Gastroesophageal sphincter (tissue), 4 donors: ENCODE results near the gene MASP2. TPM values are rescaled to one million over a fixed set of nuclear protein-coding genes. Genes with fewer than 3 reads are reported as not detected.

Experiments used
- ATAC-seq: fragments of 150-250 bp; one replicate; pipeline ENCODE4 v1.9.1; 2016; ENCODE audit warnings: mild to moderate bottlenecking, moderate library complexity
- H3K27ac ChIP-seq, 4 donors: fragments of 200-600 bp; sonication (generic) in 3 of 4; 1 replicate in 3 of 4; 2 replicates in 1 of 4; pipeline ENCODE4 v1.5.1; 2016 to 2019
- H3K27me3 ChIP-seq: fragments of 200-600 bp; sonication (generic); one replicate; pipeline ENCODE4 v1.5.1; 2019
- H3K36me3 ChIP-seq, 2 donors: fragments of 200-600 bp; sonication (generic); one replicate each; pipeline ENCODE4 v1.5.1; 2019; ENCODE audit warnings: control low read depth in 1 of 2
- H3K4me1 ChIP-seq, 3 donors: fragments of 200-600 bp; sonication (generic); 1 replicate in 2 of 3; 2 replicates in 1 of 3; pipeline ENCODE4 v1.5.1; 2016 to 2019; ENCODE audit warnings: control low read depth in 2 of 3
- H3K4me3 ChIP-seq, 2 donors: fragments of 200-600 bp; sonication (generic); one replicate each; pipeline ENCODE4 v1.5.1; 2019; ENCODE audit warnings: mild to moderate bottlenecking in 1 of 2, moderate library complexity in 1 of 2
- H3K9me3 ChIP-seq, 3 donors: fragments of 200-600 bp; sonication (generic); one replicate each; pipeline ENCODE4 v1.5.1; 2017 to 2019; ENCODE audit warnings: control low read depth in 2 of 3
- CTCF ChIP-seq, 4 experiments: fragments of 200-600 bp in 2 of 4; fragments of 450-650 bp in 2 of 4; sonication (generic) in 1 of 4; IDR thresholded peaks; one replicate each; pipeline ENCODE4 v1.5.1; 2017 to 2019; ENCODE audit warnings: antibody characterized with exemption in 4 of 4, mild to moderate bottlenecking in 2 of 4, moderate library complexity in 2 of 4
- EP300 ChIP-seq: sonication (generic); formaldehyde crosslinking; IDR thresholded peaks from one replicate; pipeline ENCODE4 v1.6.1; 2017; ENCODE audit warnings: antibody characterized with exemption, mild to moderate bottlenecking
- POLR2A ChIP-seq, 2 donors: fragments of 450-650 bp; IDR thresholded peaks; one replicate each; pipeline ENCODE4 v1.6.1; 2017; ENCODE audit warnings: antibody characterized with exemption in 2 of 2, mild to moderate bottlenecking in 2 of 2, moderate library complexity in 1 of 2
- POLR2AphosphoS5 ChIP-seq: sonication (generic); formaldehyde crosslinking; IDR thresholded peaks from one replicate; pipeline ENCODE4 v1.6.1; 2017; ENCODE audit warnings: antibody characterized with exemption
- WGBS, 2 donors: methylation state at CpG; one replicate each; pipeline ENCODE4 v1.1.5; 2018; ENCODE audit warnings: low coverage in 1 of 2; 5-methylcytosine and 5-hydroxymethylcytosine counted together
- total RNA-seq, 4 donors: library from RNA; depleted of rRNA; stranded (reverse); fragments of >200 nt; gene quantifications; one replicate each; pipeline ENCODE4 v1.1.0, GENCODE V29; 2016

Gene MASP2
- total RNA-seq, 4 donors from 2014 or later: 0.13 TPM; not detected in 3

GRCh38 chr1:11071463-11072215 is 24.6 kb upstream of the MASP2 start:
- H3K27ac ChIP-seq: no peak overlapping the region
- no peaks in the 10 kb centered on the region for H3K27me3 ChIP-seq
- 69 to 84% methylated on average over 12 to 13 of the region's 15 CpGs for WGBS, 2 donors
- peaks cover 0 to 100% of the 10 kb centered on the region in 2 donors for H3K36me3 ChIP-seq
- TF ChIP-seq EP300 (no peak), POLR2A (IDR thresholded peaks at IDR 0.05) (no peak), CTCF (IDR thresholded peaks at IDR 0.05) (no peak), POLR2AphosphoS5 (no peak)
- no peaks in the 10 kb centered on the region for H3K9me3 ChIP-seq
- H3K4me1 ChIP-seq: no peaks in the 10 kb centered on the region
- H3K4me3 ChIP-seq: no peak overlapping the region
- ATAC-seq: no peak

DNA sequence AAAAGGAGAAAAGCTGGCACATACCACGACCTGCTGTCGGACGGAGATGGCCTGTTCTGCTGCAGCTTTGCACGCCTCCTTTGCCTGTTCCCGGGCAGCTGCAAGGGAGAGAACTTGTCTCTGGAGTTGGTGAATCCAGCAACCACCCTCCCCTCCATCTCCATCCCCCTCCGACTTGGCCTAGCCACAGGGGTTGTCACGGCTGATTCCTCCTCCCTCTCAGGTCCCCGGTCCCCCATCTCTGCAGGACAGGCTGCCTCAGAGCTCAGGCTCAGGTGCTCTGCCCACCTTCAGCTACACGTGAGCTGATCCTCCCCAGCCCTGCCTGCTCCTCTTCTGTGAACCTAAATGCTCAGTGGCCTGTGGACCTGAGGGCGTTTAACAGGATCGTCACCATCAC is 23.8 kb upstream of the MASP2 start:
- H3K27me3 ChIP-seq: no peaks in the 10 kb centered on the region
- no peak for ATAC-seq
- 71 to 95% methylated on average over 4 to 11 of the region's 11 CpGs for WGBS, 2 donors
- H3K36me3 ChIP-seq: peaks cover 0 to 100% of the 10 kb centered on the region in 2 donors
- H3K4me3 ChIP-seq: no peak overlapping the region
- H3K4me1 ChIP-seq: no peaks in the 10 kb centered on the region
- no peaks in the 10 kb centered on the region for H3K9me3 ChIP-seq
- no peak overlapping the region for H3K27ac ChIP-seq
- TF ChIP-seq POLR2AphosphoS5 (no peak), POLR2A (IDR thresholded peaks at IDR 0.05) (no peak), CTCF (IDR thresholded peaks at IDR 0.05) (no peak), EP300 (no peak)

DNA sequence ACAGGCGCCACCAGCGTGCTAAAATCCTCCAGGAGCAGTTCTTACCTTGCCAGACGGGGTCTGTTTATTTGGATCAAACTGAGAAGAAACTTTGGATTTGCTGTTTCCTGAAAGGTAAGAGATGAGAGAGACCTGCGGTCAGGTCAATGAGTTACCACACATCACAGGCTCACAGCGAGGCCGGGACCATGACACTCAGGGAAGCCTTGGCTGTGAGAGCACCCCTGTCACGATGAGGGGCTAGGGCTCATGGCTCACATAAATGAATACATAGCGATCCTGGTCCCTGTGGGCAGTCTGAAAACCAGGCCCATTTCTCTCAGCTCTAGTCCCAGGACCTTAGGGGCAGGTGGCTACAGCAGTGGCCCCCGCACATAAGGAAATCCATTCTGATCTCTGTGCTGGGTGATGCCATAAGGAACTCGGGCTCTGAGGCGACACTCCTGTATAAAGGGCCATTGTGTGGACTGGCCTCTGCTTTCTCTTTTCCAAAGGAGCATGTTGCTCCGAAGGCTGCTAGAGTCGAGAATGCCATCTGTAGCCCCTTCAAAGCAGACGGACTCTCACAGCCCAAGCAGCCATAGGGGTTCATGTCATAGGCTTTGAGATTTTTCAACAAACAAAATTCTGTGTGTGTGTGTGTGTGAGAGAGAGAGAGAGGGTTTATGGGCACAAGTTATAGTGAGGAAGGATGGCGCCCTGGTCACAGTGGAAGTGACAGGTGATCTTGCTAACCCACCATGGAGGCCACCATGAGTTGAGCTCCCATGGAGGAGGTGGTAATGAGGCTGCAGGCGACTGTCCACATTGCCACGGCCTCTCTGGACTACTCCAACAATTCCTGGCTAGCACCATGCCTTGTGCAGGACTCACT is 21.8 kb upstream of the MASP2 start:
- Histone ChIP-seq H3K27ac (no peak overlapping the region), H3K4me1 (no peaks in the 10 kb centered on the region), H3K36me3 (peaks cover 0 to 100% of the 10 kb centered on the region in 2 donors), H3K4me3 (no peak overlapping the region), H3K27me3 (no peaks in the 10 kb centered on the region), H3K9me3 (no peaks in the 10 kb centered on the region)
- no peak for ATAC-seq
- 86 to 92% methylated on average over 2 to 4 of the region's 17 CpGs for WGBS, 2 donors
- no peak for TF ChIP-seq POLR2AphosphoS5
- TF ChIP-seq POLR2A (IDR thresholded peaks at IDR 0.05): no peak
- no peak for TF ChIP-seq CTCF (IDR thresholded peaks at IDR 0.05)
- TF ChIP-seq EP300: no peak

DNA sequence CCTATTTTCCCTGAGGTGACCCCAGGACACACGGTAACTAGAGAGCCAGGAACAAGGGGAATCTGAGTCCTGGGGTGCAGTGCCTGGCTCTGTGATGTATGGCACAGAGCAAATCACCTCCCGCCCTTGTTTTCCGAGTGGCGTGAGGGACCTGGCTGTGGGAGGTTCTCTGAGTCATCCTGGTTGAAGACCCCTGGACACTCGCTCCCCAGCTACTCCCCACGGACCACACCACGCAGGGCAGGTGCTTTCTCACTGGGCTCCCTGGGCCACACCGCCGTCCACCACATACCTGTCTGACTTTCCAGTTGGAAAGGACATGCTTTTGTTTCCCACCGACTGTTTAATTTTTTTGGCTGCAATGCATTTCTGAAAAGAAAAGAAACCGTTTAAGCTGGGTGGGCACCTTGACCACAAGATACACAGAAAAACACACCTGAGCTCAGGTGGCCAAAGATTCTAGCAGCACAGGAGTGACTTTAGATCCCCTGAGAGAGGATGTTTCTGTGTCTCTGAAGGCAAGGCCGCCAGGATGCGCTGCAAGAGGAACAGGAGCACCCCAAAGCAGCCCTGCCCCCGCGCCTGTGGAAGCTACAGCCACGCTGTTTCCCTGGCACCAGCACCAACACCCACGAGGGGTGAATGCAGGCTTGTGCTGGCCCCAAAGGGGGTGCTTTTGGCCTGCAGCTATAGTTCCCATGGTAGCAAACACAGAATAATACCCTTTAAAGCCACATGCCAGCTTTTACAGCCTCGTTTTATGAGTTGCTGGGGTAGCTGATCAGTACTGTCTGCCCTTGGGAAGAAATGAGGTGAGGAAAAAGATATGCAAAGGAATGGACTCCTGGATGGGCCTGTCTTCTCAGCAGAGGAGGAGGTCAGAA is 20.9 kb upstream of the MASP2 start:
- WGBS, 2 donors: 79 to 100% methylated on average over 1 to 10 of the region's 18 CpGs
- no peak for ATAC-seq
- Histone ChIP-seq H3K4me3 (no peak overlapping the region), H3K36me3 (peaks cover 0 to 99% of the 10 kb centered on the region in 2 donors), H3K27me3 (no peaks in the 10 kb centered on the region), H3K4me1 (no peaks in the 10 kb centered on the region), H3K27ac (no peak overlapping the region), H3K9me3 (no peaks in the 10 kb centered on the region)
- TF ChIP-seq POLR2AphosphoS5 (no peak), POLR2A (IDR thresholded peaks at IDR 0.05) (no peak), CTCF (IDR thresholded peaks at IDR 0.05) (no peak), EP300 (no peak)
